Measurements from ENCODE around the gene JADE2. TPM values are rescaled to one million over a fixed set of nuclear protein-coding genes. Genes with fewer than 3 reads are reported as not detected.

Gene JADE2
- total and polyA plus RNA-seq, 2 of the 8 experiments (the other 6 are each of a cell fraction or from before 2014, with no cell fraction given) = 19.2 to 55.8 TPM

- TF ChIP-seq RNF2 (IDR thresholded peaks at IDR 0.05; ENCODE audit: borderline replicate concordance, low read depth, low read length, missing control alignments, poor library complexity, severe bottlenecking) (no peak), EP300 (IDR thresholded peaks at IDR 0.05; ENCODE audit: borderline replicate concordance in 1 of 2, low read depth in 2 of 2, low read length in 2 of 2) (no peak), RFX5 (IDR thresholded peaks at IDR 0.05; ENCODE audit: borderline replicate concordance, low read depth, low read length) (no peak), TBP (IDR thresholded peaks at IDR 0.05; ENCODE audit: low read depth, low read length) (0 out of 2 replicates have a peak, but pooled peaks have one; percentile 42), RXRA (IDR thresholded peaks at IDR 0.05; ENCODE audit: insufficient read depth, low read depth, low read length) (no peak), TAF7 (optimal IDR thresholded peaks at IDR 0.05; ENCODE audit: borderline replicate concordance, low read depth, low read length) (no peak), POLR2AphosphoS5 (IDR thresholded peaks at IDR 0.05; ENCODE audit: low read depth, low read length) (no peak), SIRT6 (IDR thresholded peaks at IDR 0.05; ENCODE audit: low read length) (no peak), KDM1A (IDR thresholded peaks at IDR 0.05; ENCODE audit: borderline replicate concordance, low read length) (no peak), KDM4A (IDR thresholded peaks at IDR 0.05; ENCODE audit: low read depth, low read length, severe bottlenecking) (no peak), GTF2F1 (IDR thresholded peaks at IDR 0.05; ENCODE audit: borderline replicate concordance, low read depth, low read length) (no peak), SUZ12 (IDR thresholded peaks at IDR 0.05; ENCODE audit: low read length) (no peak), CBX5 (IDR thresholded peaks at IDR 0.05; ENCODE audit: low read depth, low read length) (no peak), TAF1 (IDR thresholded peaks at IDR 0.05; ENCODE audit: low read depth, low read length) (peak; percentile 30; the same call in 1 of the 2 replicates), BRCA1 (IDR thresholded peaks at IDR 0.05; ENCODE audit: low read depth, low read length) (no peak), PHF8 (conservative IDR thresholded peaks at IDR 0.05; ENCODE audit: low read depth, low read length) (no peak), ATF3 (IDR thresholded peaks at IDR 0.05; ENCODE audit: insufficient read depth, low read depth, low read length) (no peak)
These were observed 52.5 kb downstream of the JADE2 start (continued) for GRCh38 chr5:134577796-134578577.

All from H1 (cell line).